Ascending aorta (tissue), 2 donors: Measurements from ENCODE around the gene PHACTR3. TPM values are rescaled to one million over a fixed set of nuclear protein-coding genes. Genes with fewer than 3 reads are reported as not detected.

Experiments
- DNase-seq, 2 donors: peaks; one replicate each; pipeline ENCODE4 v3.0.0-alpha.2; 2019; ENCODE audit warnings: low spot score in 2 of 2
- H3K27ac ChIP-seq, 2 donors: fragments of 200-600 bp; sonication (generic); one replicate each; pipeline ENCODE4 v1.5.1; 2016 to 2017; ENCODE audit warnings: mild to moderate bottlenecking in 1 of 2
- H3K27me3 ChIP-seq: fragments of 200-600 bp; sonication (generic); one replicate; pipeline ENCODE4 v1.5.1; 2017
- H3K36me3 ChIP-seq, 2 donors: fragments of 200-600 bp; sonication (generic); one replicate each; pipeline ENCODE4 v1.5.1; 2016
- H3K4me1 ChIP-seq, 2 donors: fragments of 200-600 bp; sonication (generic); one replicate each; pipeline ENCODE4 v1.5.1; 2016 to 2017; ENCODE audit warnings: mild to moderate bottlenecking in 1 of 2
- H3K4me3 ChIP-seq, 2 donors: fragments of 200-600 bp; sonication (generic); one replicate each; pipeline ENCODE4 v1.5.1; 2016 to 2017; ENCODE audit warnings: mild to moderate bottlenecking in 1 of 2
- H3K9me3 ChIP-seq, 2 donors: fragments of 200-600 bp; sonication (generic); one replicate each; pipeline ENCODE4 v1.5.1; 2016
- intact Hi-C: fragments of 100-400 bp; cut with DNase I; formaldehyde crosslinking; loops from one replicate; pipeline ENCODE4 v1.15.1; 2023
- total RNA-seq: library from RNA; depleted of rRNA; stranded (reverse); fragments of >200 nt; gene quantifications from one replicate; pipeline ENCODE4 v1.1.0, GENCODE V29; 2016
- TF ChIP-seq, protein P1 (sequence below), 3 experiments: fragments of 200-600 bp in 2 of 3; fragments of 450-650 bp in 1 of 3; sonication (generic) in 2 of 3; IDR thresholded peaks; one replicate each; pipeline ENCODE4 v1.5.1; 2016 to 2019; ENCODE audit warnings: antibody characterized with exemption in 3 of 3, mild to moderate bottlenecking in 1 of 3, moderate library complexity in 1 of 3

Gene PHACTR3
- total RNA-seq, 1 donor from 2014 or later, result not detected

DNA sequence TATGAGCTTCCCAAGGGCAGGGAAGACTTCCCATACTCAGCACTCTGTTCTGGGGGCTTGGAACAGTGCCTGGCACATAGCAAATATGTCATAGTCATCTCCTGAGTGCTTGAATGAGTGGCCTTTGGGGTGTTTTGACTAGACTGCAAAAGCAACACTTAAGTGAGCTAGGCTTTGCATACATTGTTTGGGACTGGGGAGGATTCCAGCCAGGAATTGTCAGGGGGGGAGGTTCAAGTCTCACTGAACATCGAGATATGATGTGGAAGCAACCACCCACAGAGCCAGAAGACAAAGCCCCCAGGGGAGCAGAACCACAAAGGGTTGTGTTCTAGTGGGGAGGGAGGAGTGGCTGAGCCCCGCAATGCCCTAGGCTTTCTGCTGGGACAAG is 230.7 kb downstream of the PHACTR3 start:
- TF ChIP-seq, protein P1, sequence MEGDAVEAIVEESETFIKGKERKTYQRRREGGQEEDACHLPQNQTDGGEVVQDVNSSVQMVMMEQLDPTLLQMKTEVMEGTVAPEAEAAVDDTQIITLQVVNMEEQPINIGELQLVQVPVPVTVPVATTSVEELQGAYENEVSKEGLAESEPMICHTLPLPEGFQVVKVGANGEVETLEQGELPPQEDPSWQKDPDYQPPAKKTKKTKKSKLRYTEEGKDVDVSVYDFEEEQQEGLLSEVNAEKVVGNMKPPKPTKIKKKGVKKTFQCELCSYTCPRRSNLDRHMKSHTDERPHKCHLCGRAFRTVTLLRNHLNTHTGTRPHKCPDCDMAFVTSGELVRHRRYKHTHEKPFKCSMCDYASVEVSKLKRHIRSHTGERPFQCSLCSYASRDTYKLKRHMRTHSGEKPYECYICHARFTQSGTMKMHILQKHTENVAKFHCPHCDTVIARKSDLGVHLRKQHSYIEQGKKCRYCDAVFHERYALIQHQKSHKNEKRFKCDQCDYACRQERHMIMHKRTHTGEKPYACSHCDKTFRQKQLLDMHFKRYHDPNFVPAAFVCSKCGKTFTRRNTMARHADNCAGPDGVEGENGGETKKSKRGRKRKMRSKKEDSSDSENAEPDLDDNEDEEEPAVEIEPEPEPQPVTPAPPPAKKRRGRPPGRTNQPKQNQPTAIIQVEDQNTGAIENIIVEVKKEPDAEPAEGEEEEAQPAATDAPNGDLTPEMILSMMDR (IDR thresholded peaks at IDR 0.05), result no peak
- H3K4me1 ChIP-seq, result peaks cover 0 to 10% of the 10 kb centered on the region in 2 donors
- no peaks in the 10 kb centered on the region for H3K36me3 ChIP-seq
- no peaks in the 10 kb centered on the region for H3K9me3 ChIP-seq
- no peak overlapping the region for H3K27ac ChIP-seq
- intact Hi-C loops, result no loop called here
- no peaks in the 10 kb centered on the region for H3K27me3 ChIP-seq
- H3K4me3 ChIP-seq, result no peak overlapping the region
- no peak for DNase-seq

DNA sequence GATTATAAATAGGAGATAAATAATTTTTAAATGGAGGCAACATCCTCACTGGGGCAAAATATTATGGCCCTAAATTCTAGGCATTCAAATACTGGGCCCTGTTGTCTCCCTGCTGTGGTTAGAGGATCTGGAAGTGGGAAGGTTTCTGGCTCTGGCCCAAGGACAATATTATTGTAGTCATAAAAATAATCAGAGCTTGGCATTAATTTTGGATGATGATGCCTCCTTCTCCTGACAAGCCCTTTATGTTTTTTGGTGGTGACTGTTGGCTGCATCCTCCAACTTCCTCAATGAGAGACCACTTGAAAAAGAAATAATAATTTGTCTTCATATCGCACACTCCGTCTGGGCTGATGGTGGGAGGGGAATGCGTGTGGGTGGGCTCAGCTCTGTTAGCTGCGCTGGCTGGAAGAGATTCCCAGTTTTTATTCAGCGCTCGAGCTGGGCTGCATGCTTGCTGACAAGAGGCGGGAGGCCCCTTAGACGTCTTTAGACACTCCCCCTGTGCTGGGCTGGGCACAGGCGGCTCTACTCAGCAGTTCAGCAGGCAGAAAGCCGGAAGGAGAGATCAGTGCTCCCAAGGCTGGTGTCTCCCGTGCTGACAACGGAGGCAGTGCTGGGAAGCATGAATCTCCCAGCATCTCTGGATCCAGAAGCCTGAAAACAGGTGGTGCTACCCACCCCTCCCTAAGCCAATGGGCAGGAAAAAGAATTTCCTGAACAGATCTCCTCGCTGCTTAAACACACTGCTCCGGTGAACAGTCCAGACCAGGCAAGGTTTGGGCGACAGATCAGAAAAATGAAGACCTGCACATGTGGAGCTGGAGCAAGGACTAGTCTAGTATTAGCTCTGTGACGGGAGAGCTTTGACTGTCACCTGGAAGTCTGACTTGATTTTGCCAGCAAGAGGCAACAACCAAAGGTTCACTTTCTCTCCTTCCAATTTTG is 231.4 kb downstream of the PHACTR3 start:
- Histone ChIP-seq H3K4me1 (peaks cover 0 to 10% of the 10 kb centered on the region in 2 donors), H3K4me3 (peak overlapping the region in 1 of 2 donors; percentile 44), H3K27me3 (no peaks in the 10 kb centered on the region), H3K27ac (no peak overlapping the region), H3K9me3 (no peaks in the 10 kb centered on the region), H3K36me3 (no peaks in the 10 kb centered on the region)
- TF ChIP-seq, protein P1 (IDR thresholded peaks at IDR 0.05), result no peak
- peak in 1 of 2 donors; percentile 62 for DNase-seq
- intact Hi-C loops, result no loop called here

GRCh38 chr20:59836767-59837166 is 232.4 kb downstream of the PHACTR3 start:
- peaks cover 0 to 10% of the 10 kb centered on the region in 2 donors for H3K4me1 ChIP-seq
- no peaks in the 10 kb centered on the region for H3K27me3 ChIP-seq
- DNase-seq, result no peak
- no peaks in the 10 kb centered on the region for H3K9me3 ChIP-seq
- H3K27ac ChIP-seq, result no peak overlapping the region
- intact Hi-C loops, result no loop called here
- H3K4me3 ChIP-seq, result no peak overlapping the region
- TF ChIP-seq, protein P1 (IDR thresholded peaks at IDR 0.05), result no peak
- H3K36me3 ChIP-seq, result no peaks in the 10 kb centered on the region

- Histone ChIP-seq H3K27me3 (no peaks in the 10 kb centered on the region), H3K36me3 (no peaks in the 10 kb centered on the region), H3K4me1 (peaks cover 0 to 10% of the 10 kb centered on the region in 2 donors), H3K4me3 (no peak overlapping the region), H3K9me3 (no peaks in the 10 kb centered on the region), H3K27ac (no peak overlapping the region)
- intact Hi-C loops, result no loop called here
- no peak for DNase-seq
- TF ChIP-seq, protein P1 (IDR thresholded peaks at IDR 0.05), result no peak
These were observed 233.5 kb downstream of the PHACTR3 start for GRCh38 chr20:59837623-59838394.

- Histone ChIP-seq H3K27ac (no peak overlapping the region), H3K27me3 (no peaks in the 10 kb centered on the region), H3K9me3 (no peaks in the 10 kb centered on the region), H3K4me1 (peaks cover 0 to 10% of the 10 kb centered on the region in 2 donors), H3K4me3 (no peak overlapping the region), H3K36me3 (no peaks in the 10 kb centered on the region)
- intact Hi-C loops, result no loop called here
- no peak for DNase-seq
- TF ChIP-seq, protein P1 (IDR thresholded peaks at IDR 0.05), result no peak
These were observed 235.1 kb downstream of the PHACTR3 start for GRCh38 chr20:59839400-59839799.
